Epithelial cell of prostate (primary cell): ENCODE results near the gene MYH9.

ENCODE experiments used
- DNase-seq: peaks from one replicate; pipeline ENCODE4 v3.0.0-alpha.2; 2011; ENCODE audit warnings: low read depth, low spot score
- H3K27ac ChIP-seq: fragments of 450-650 bp; 2 replicates; pipeline ENCODE4 v1.5.1; 2017; ENCODE audit warnings: mild to moderate bottlenecking

MYH9 gene

GRCh38 chr22:36369922-36370791, 17.6 kb downstream of the MYH9 start:
- DNase-seq, result no peak
- peak overlapping the region; percentile 99 for H3K27ac ChIP-seq

- H3K27ac ChIP-seq, result peak overlapping the region; percentile 99
- no peak for DNase-seq
Observed at GRCh38 chr22:36369004-36369921, 18.5 kb downstream of the MYH9 start.

- no peak for DNase-seq
- H3K27ac ChIP-seq, result peak overlapping the region; percentile 99
Observed at GRCh38 chr22:36368359-36368983, 19.3 kb downstream of the MYH9 start.

GRCh38 chr22:36367479-36367878, 20.3 kb downstream of the MYH9 start:
- DNase-seq, result no peak

GRCh38 chr22:36367066-36367465, 20.7 kb downstream of the MYH9 start:
- H3K27ac ChIP-seq, result peak overlapping the region; percentile 99
- DNase-seq, result no peak

More at GRCh38 chr22:36367479-36367878, 20.3 kb downstream of the MYH9 start:
- peak overlapping the region; percentile 99 for H3K27ac ChIP-seq

GRCh38 chr22:36366291-36366708, 21.5 kb downstream of the MYH9 start:
- peak overlapping the region; percentile 99 for H3K27ac ChIP-seq
- DNase-seq, result no peak

GRCh38 chr22:36365020-36365411, 22.8 kb downstream of the MYH9 start:
- DNase-seq, result no peak
- peak overlapping the region; percentile 99 for H3K27ac ChIP-seq

- H3K27ac ChIP-seq, result peak overlapping the region; percentile 99
- no peak for DNase-seq
Observed at GRCh38 chr22:36364255-36365019, 23.3 kb downstream of the MYH9 start.

GRCh38 chr22:36363349-36363981, 24.3 kb downstream of the MYH9 start:
- peak overlapping the region; percentile 99 for H3K27ac ChIP-seq
- DNase-seq, result no peak

GRCh38 chr22:36362932-36363331, 24.8 kb downstream of the MYH9 start:
- peak overlapping the region; percentile 99 for H3K27ac ChIP-seq
- no peak for DNase-seq

- DNase-seq, result no peak
- H3K27ac ChIP-seq, result peak overlapping the region; percentile 99
Observed at GRCh38 chr22:36362075-36362474, 25.7 kb downstream of the MYH9 start.

GRCh38 chr22:36360871-36361383, 26.8 kb downstream of the MYH9 start:
- peak overlapping the region; percentile 99 for H3K27ac ChIP-seq

GRCh38 chr22:36360011-36360410, 27.8 kb downstream of the MYH9 start:
- no peak for DNase-seq
- H3K27ac ChIP-seq, result peak overlapping the region; percentile 99

More at GRCh38 chr22:36360871-36361383, 26.8 kb downstream of the MYH9 start:
- DNase-seq, result no peak

- peak overlapping the region; percentile 99 for H3K27ac ChIP-seq
- no peak for DNase-seq
Observed at GRCh38 chr22:36359470-36359996, 28.2 kb downstream of the MYH9 start.

- no peak for DNase-seq
- H3K27ac ChIP-seq, result peak overlapping the region; percentile 99
Observed at GRCh38 chr22:36358533-36359469, 29.0 kb downstream of the MYH9 start.

- H3K27ac ChIP-seq, result peak overlapping the region; percentile 99
- DNase-seq, result no peak
Observed at GRCh38 chr22:36356708-36357624, 30.8 kb downstream of the MYH9 start.

- H3K27ac ChIP-seq, result peak overlapping the region; percentile 99
- DNase-seq, result no peak
Observed at GRCh38 chr22:36355894-36356293, 31.9 kb downstream of the MYH9 start.
